Fibroblast of pulmonary artery (primary cell): ENCODE results near the gene CADPS.

Experiments used
- DNase-seq: peaks from one replicate; pipeline ENCODE4 v3.0.0-alpha.2; 2010; ENCODE audit warnings: low read depth
- H3K4me3 ChIP-seq: replicated peaks from 2 replicates; pipeline ENCODE4 v1.5.1; 2011; ENCODE audit warnings: low read depth, mild to moderate bottlenecking, control low read depth, low read length, moderate library complexity
- TF ChIP-seq, protein P1 (sequence below): IDR thresholded peaks from 2 replicates; pipeline ENCODE4 v1.5.1; 2011; ENCODE audit warnings: mild to moderate bottlenecking, control low read depth, low read length, inconsistent platforms; ENCODE audit errors: missing control alignments

Gene CADPS

DNA sequence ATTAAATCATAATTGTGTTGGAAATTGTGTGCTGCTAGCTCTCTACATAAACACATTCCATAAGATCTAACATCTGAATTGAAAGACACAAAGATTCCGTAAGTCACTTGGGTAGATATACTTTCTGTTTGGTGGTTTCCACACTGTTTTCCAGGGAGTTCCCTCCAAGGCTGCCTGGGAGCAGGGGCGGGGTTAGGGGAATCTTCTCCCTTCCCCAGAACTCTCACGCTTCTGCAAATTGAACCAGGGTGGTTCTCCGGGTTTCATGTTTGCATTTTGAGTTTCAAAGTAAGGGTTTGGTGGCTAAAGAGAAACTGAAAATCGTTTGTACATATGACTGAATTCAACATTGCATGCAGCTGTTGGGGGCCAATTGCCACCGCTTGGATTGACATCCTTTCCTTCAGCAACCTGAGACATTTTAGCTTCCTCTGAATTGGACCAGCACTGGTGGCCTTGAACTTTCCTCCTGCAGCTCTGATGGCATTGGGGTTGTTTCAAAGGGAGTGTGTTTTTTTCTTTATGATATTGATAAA lies 309.1 kb downstream of the CADPS start:
- no peak for DNase-seq
- TF ChIP-seq, protein P1, sequence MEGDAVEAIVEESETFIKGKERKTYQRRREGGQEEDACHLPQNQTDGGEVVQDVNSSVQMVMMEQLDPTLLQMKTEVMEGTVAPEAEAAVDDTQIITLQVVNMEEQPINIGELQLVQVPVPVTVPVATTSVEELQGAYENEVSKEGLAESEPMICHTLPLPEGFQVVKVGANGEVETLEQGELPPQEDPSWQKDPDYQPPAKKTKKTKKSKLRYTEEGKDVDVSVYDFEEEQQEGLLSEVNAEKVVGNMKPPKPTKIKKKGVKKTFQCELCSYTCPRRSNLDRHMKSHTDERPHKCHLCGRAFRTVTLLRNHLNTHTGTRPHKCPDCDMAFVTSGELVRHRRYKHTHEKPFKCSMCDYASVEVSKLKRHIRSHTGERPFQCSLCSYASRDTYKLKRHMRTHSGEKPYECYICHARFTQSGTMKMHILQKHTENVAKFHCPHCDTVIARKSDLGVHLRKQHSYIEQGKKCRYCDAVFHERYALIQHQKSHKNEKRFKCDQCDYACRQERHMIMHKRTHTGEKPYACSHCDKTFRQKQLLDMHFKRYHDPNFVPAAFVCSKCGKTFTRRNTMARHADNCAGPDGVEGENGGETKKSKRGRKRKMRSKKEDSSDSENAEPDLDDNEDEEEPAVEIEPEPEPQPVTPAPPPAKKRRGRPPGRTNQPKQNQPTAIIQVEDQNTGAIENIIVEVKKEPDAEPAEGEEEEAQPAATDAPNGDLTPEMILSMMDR, result no peak
- H3K4me3 ChIP-seq, result no peak overlapping the region

DNA sequence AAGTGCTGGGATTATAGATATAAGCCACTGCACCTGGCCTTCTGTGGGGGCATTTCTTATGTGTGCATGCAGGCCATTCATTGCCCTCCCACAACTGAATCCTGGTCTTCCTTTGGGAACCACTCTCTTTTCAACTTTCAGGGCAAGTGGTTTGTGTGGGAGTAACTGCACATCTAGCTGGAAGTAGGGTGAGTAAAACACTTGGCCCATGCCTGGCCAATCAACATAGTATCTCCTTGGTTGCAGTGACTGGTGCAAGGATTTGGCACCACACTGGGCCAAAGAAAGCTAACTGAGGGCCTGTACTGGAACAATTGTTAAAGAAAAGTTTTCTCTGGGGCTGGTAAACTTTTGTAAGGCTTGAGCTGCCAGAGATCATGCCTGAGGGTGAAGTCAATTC lies 312.6 kb downstream of the CADPS start:
- no peak overlapping the region for H3K4me3 ChIP-seq
- TF ChIP-seq, protein P1, result no peak
- peak; percentile 74 for DNase-seq

GRCh38 chr3:62562017-62562416 lies 313.2 kb downstream of the CADPS start:
- DNase-seq, result peak; percentile 89
- H3K4me3 ChIP-seq, result no peak overlapping the region
- TF ChIP-seq, protein P1, result no peak

DNA sequence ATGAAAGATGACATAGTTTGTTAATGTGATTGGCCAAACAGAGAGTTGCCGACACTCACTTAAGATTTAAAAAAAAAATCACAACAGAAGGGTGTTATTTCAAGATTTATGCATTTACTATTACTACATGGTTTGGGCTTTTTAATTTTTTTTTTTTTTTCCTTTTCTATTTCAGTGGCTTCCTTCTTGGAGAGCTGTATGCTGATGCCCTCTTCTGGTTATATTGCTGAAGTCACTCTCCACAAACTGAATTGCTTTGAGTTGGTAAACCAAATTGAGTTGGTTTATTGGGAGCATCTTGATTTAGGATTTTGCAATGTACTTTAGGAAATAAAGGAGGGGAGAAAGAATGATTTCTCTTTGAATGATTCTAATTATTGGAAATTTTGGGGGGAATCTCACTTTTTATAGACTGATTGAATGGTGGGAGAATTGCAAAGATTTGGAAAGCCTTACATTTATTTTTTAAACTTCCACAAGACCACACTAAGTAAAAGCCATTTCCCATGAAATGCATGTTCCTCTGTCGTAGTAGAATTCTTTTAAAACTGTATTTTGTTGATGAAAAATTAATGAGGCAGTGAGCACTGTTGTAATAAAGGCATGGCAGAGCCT lies 315.3 kb downstream of the CADPS start:
- peak; percentile 71 for DNase-seq
- TF ChIP-seq, protein P1, result peak; percentile 74
- H3K4me3 ChIP-seq, result no peak overlapping the region

- DNase-seq, result peak; percentile 45
- H3K4me3 ChIP-seq, result no peak overlapping the region
- TF ChIP-seq, protein P1, result peak; percentile 62
Observed at GRCh38 chr3:62558549-62559112, 316.6 kb downstream of the CADPS start.

DNA sequence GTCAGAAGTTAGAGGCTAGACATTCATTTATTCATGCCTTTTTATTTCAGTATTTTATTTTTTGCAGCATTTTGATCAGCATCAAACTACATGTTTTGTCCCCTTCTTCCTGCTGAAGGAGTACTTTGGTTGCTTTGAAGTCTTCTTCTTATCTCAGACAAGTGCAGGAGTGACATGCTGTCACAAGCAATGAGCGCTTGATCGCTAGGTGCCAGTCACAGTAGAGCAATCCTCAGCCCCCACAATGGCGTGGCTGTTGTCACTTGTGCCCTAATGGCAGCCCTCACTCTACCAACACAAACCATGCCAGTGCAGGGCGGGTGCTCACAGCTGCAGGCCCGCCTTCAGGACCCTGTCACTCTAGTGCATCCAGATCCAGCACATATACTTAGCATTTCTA lies 317.2 kb downstream of the CADPS start:
- no peak for DNase-seq

More for the DNA sequence above, 317.2 kb downstream of the CADPS start:
- TF ChIP-seq, protein P1, result no peak
- H3K4me3 ChIP-seq, result no peak overlapping the region
